ENCODE data around the gene GFER.

GRCh38 chr16:1982013-1982433 is 2.0 kb upstream of the GFER start:
- TF ChIP-seq CTCF (IDR thresholded peaks at IDR 0.05; ENCODE audit: borderline replicate concordance, extremely low read depth, low read length, poor library complexity, severe bottlenecking): no peak
- no peak for TF ChIP-seq EZH2 (IDR thresholded peaks at IDR 0.05; ENCODE audit: borderline replicate concordance, low read depth, low read length, severe bottlenecking)

Data from DND-41 (cell line).